Right lung (tissue), 5 donors: Measurements from ENCODE around the gene ADIPOR2. TPM values are rescaled to one million over a fixed set of nuclear protein-coding genes. Genes with fewer than 3 reads are reported as not detected.
A peak's percentile ranks its signal among the peaks of the same experiment; 100 is the strongest.

Experiments used
- DNase-seq, 2 donors: peaks; one replicate each; pipeline ENCODE4 v3.0.0-alpha.2; 2013
- polyA plus RNA-seq, 5 donors: library from polyadenylated mRNA; unstranded; fragments of 120-200 nt; gene quantifications; one replicate each; pipeline versions ENCODE4 v1.2.1 to v1.2.3, GENCODE V29; 2013; ENCODE audit warnings: inconsistent platforms in 1 of 5, low replicate concordance in 1 of 5; ENCODE audit not compliant: insufficient read length in 5 of 5, insufficient read depth in 1 of 5

ADIPOR2 gene
- polyA plus RNA-seq, 5 donors = 35.9 to 41.3 (median 38.5) TPM

DNA sequence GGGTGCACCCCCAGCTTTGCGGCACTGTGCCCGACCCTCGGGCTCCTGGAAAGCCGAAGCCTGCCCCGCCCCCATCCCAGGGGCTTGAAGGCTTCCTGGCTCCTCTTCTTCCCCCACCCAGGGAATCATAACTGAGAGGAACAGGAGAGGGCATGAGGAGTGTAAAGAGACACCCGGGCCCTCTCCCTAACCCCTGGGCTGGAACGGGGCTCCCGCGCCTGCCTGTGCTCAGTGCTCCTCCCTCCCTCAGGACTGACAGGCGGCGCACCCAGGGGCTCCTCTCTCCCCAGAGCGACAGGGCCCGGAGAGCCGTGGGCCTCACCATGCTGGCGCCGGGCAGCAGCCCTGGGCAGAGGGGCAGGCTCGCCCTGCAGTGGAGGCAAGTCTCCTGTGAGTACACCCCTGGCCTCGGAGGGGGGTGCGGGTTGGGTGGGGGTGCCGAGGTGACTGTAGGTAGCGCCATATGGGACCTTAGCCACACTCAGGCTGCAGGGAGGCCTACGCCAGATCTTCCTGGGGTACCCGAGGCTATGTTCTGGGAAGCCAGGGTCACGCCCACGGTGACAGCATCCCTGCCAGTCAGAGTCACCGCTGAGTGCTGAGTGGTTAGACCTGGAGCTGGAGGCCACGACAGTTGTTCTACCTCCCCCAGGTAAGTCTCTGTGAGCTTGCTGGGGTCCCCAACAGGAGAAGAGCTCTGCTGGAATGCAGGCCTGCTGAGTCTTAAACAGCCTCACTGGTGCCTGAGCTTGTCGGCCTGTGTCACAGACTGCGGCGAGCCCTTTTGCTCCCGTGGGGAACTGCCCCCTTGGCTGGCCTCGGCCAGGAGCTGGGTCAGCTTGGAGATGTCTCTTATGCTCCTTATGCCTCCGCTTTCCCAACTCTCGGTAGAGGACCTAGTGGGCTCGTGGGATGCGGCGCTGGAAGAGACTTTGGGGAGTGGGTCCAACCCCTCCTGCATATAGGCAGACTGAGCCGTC lies 137.2 kb downstream of the ADIPOR2 start:
- no peak for DNase-seq

GRCh38 chr12:1828856-1829255 lies 138.0 kb downstream of the ADIPOR2 start:
- no peak for DNase-seq

GRCh38 chr12:1829306-1829900 lies 138.5 kb downstream of the ADIPOR2 start:
- no peak for DNase-seq

GRCh38 chr12:1830401-1830845 lies 139.6 kb downstream of the ADIPOR2 start:
- DNase-seq = no peak

GRCh38 chr12:1830981-1831963 lies 140.4 kb downstream of the ADIPOR2 start:
- peak; percentile 82 to 83 for DNase-seq

DNA sequence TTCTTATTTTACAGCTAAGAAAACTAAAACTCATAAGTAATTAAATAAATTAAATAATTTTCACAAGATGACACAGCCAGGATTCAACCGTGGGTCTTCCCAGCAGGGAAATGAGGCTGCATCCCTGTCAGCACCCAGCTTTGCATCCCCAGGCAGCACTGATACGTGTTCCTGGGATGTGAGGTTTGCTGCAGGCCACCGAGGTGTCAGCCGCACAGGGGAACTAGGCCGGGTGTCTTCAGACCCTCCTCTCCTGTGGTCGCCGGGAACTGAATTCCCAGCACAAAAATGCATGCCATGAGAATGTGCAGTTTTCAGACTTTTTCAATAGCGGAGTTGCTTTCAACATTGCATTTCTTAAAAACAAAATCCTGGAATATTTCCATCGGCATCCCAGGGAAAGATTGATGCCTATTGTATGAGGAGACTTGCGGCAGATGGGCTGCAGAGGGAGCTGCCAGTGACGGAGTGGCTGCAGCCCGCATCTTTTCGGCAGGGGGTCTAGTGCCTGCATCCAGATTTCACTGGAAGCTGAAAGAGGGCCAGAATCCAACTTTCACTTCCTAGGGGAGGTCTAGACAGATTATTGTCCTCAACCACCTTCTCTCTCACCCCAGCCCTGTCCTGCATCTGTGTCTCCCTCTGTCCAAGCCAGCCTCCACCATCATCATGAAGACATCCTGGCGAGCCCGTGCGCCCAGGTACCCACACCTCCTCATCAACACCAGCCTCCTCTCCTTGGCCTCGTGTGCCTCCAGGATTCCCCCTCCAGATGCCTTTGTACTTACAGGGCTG lies 142.1 kb downstream of the ADIPOR2 start:
- DNase-seq = no peak

DNA sequence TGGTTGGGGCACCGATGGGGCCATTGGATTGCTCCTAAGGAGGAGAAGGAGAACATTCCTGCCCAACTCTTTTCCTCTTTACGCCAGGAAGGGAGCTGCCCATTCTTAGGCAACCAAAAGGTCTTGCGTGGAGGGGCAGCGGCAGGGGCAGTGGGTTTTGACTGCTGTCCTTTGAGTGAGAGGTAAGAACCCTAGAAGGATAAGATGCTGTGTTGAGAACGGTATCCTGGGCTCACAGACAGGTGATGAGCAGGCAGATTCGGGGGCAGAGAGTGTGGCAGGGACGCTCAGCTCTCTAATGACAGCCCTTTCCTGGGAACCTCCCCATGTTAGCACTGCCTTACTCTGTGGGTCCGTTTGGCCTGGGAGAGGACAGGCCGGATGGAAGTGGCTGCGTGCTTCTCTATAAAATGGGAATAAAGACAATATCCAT lies 142.7 kb downstream of the ADIPOR2 start:
- DNase-seq = no peak

DNA sequence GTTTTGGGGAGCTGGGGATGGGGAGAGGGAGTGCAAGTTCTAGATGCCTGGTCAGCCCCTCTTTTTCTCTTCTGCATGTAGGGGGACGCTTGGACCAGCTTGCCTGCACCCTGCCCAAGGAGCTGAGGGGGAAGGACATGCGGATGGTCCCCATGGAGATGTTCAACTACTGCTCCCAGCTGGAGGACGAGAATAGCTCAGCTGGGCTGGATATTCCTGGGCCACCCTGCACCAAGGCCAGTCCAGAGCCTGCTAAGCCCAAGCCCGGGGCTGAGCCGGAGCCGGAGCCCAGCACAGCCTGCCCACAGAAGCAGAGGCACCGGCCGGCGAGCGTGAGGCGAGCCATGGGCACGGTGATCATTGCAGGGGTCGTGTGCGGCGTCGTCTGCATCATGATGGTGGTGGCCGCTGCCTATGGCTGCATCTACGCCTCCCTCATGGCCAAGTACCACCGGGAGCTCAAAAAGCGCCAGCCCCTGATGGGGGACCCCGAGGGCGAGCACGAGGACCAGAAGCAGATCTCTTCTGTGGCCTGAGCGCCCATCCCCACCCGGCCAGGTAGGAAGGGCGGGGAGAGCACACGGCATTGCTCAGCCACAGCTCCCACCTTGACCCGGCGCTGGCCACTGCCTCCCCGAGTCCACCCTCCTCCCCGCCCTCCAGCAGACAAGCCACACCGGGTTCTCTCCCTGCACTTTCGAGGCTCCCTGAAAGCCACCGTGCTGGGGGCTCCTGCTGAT lies 143.5 kb downstream of the ADIPOR2 start:
- no peak for DNase-seq

DNA sequence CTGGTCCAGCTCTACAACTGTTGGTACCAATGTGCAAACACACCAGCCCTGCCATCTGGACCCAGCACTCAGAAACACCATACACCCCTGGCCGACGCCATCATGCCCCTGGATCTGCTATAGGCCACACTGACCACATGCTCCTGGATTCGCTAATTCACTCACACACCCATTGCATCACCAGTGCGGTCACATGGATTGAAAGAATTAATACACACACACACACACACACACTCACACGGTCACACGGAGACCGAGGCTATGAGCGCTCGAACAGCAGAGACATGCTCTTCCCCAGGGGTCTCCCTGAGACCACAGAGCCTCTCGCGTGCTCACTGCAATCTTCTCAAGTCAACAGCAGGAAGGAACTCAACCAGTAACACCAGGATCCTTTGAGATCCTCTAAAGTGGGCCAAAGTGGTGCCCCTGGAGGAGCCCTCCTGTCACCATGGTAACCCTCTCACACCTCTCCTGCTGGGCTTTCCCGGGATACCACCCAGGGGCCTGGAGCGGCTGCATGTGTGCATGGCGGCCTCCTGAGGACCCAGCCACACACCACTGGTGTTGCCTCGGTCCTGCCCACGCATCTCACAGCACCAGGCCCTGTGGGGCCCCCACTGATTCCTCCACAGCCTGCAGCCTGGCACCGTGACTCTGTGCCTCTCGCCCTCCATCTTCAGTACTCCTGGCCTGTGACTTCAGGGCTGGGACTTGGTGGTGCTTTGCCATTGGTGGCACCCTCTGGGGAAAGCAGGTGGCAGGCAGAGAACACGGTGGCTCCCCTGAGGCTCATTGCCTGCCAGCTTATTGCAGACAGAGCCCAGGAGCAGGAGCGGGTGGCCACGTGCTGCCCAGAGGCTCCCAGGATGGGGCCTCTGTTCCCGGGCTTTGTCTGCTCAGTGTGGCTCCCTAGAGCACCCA lies 144.6 kb downstream of the ADIPOR2 start:
- no peak for DNase-seq

- no peak for DNase-seq
Observed at GRCh38 chr12:1836241-1836803, 145.5 kb downstream of the ADIPOR2 start.

GRCh38 chr12:1836854-1837421 lies 146.1 kb downstream of the ADIPOR2 start:
- no peak for DNase-seq

DNA sequence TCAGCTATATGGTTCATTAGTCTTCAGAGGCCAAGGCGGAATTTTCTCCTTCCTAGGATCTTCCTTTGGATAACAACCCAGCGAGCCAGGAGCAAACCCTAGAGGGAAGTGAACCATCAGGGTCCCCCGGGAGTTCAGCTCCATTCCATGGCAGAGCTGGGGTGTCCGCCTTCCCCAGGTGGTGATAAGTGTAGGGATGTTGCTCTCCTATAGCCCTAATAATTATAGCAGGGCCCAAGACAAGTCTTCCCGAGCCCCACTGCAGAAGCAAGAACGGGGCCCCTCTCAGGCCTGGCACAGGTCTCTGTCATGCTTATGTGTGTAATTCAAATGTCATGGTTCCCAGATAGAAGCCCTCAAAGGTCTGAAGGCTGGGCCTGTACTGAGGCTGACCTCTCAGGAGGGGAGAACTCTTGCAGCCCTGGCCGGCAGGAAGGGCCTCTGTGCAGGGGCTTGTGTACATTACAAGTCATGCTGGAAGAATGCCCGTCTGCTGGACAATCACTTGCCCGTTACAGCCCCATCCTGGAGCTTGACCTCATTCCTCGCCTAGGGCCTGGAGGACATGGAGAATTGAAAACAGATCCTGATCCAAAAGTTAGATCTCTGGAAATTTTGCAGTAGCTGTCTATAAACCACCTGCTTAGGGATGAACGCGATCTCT lies 146.8 kb downstream of the ADIPOR2 start:
- DNase-seq = no peak

Other genes with a start within 250 kb of the ADIPOR2 start
- 10 to 100 TPM in 2 of 5 donors, 1 to 10 TPM in 3; 6.3 to 12.7 (median 9.4) TPM for gene FBXL14, start 96.5 kb upstream of the ADIPOR2 start, polyA plus RNA-seq
- 10 to 100 TPM in 1 of 5 donors, 1 to 10 TPM in 4; 5.8 to 10.0 (median 7.1) TPM for gene WNT5B, start 61.8 kb upstream of the ADIPOR2 start, polyA plus RNA-seq
- gene LRTM2, start 129.5 kb downstream of the ADIPOR2 start, polyA plus RNA-seq = under 1 TPM in 1 of 5 donors, not detected in 4; 0.05 TPM
- 1 to 10 TPM; 1.3 to 2.6 (median 1.9) TPM for gene CACNA2D4, start 227.6 kb downstream of the ADIPOR2 start, polyA plus RNA-seq